Measurements from ENCODE around the gene NUBP1. TPM values are rescaled to one million over a fixed set of nuclear protein-coding genes. Genes with fewer than 3 reads are reported as not detected.

NUBP1 gene
- total RNA-seq, 1 donor from 2014 or later, result 32.9 TPM

GRCh38 chr16:10762336-10763016, 18.8 kb downstream of the NUBP1 start:
- H3K4me3 Mint-ChIP-seq, result no peak overlapping the region
- no peak for DNase-seq (ENCODE audit: low read depth, low spot score)
- no peak overlapping the region for H3K27ac Mint-ChIP-seq (ENCODE audit: unreplicated experiment)
- no peaks in the 10 kb centered on the region for H3K9me3 Mint-ChIP-seq
- H3K27me3 Mint-ChIP-seq (ENCODE audit: low read depth), result no peaks in the 10 kb centered on the region
- peaks cover 31% of the 10 kb centered on the region for H3K36me3 Mint-ChIP-seq (ENCODE audit: low read depth)
- no peak for TF ChIP-seq CTCF (conservative IDR thresholded peaks at IDR 0.05)
- H3K4me1 Mint-ChIP-seq, result no peaks in the 10 kb centered on the region

- H3K4me1 Mint-ChIP-seq, result no peaks in the 10 kb centered on the region
- no peak overlapping the region for H3K27ac Mint-ChIP-seq (ENCODE audit: unreplicated experiment)
- no peak for DNase-seq (ENCODE audit: low read depth, low spot score)
- H3K36me3 Mint-ChIP-seq (ENCODE audit: low read depth), result peaks cover 30% of the 10 kb centered on the region
- H3K4me3 Mint-ChIP-seq, result no peak overlapping the region
- H3K27me3 Mint-ChIP-seq (ENCODE audit: low read depth), result no peaks in the 10 kb centered on the region
- TF ChIP-seq CTCF (conservative IDR thresholded peaks at IDR 0.05), result no peak
- no peaks in the 10 kb centered on the region for H3K9me3 Mint-ChIP-seq
These were observed 19.8 kb downstream of the NUBP1 start for GRCh38 chr16:10763456-10763855.

- H3K4me3 Mint-ChIP-seq, result no peak overlapping the region
- no peaks in the 10 kb centered on the region for H3K27me3 Mint-ChIP-seq (ENCODE audit: low read depth)
- no peak for TF ChIP-seq CTCF (conservative IDR thresholded peaks at IDR 0.05)
- no peaks in the 10 kb centered on the region for H3K9me3 Mint-ChIP-seq
- H3K36me3 Mint-ChIP-seq (ENCODE audit: low read depth), result peaks cover 24% of the 10 kb centered on the region
- H3K27ac Mint-ChIP-seq (ENCODE audit: unreplicated experiment), result no peak overlapping the region
- no peaks in the 10 kb centered on the region for H3K4me1 Mint-ChIP-seq
- no peak for DNase-seq (ENCODE audit: low read depth, low spot score)
These were observed 22.1 kb downstream of the NUBP1 start for GRCh38 chr16:10765772-10766171.

GRCh38 chr16:10767127-10767526, 23.5 kb downstream of the NUBP1 start:
- Mint-ChIP-seq H3K27ac (ENCODE audit: unreplicated experiment) (no peak overlapping the region), H3K36me3 (ENCODE audit: low read depth) (peaks cover 18% of the 10 kb centered on the region), H3K4me3 (no peak overlapping the region), H3K4me1 (no peaks in the 10 kb centered on the region), H3K9me3 (no peaks in the 10 kb centered on the region), H3K27me3 (ENCODE audit: low read depth) (no peaks in the 10 kb centered on the region)
- no peak for TF ChIP-seq CTCF (conservative IDR thresholded peaks at IDR 0.05)
- no peak for DNase-seq (ENCODE audit: low read depth, low spot score)

GRCh38 chr16:10769381-10769780, 25.7 kb downstream of the NUBP1 start:
- peaks cover 7% of the 10 kb centered on the region for H3K36me3 Mint-ChIP-seq (ENCODE audit: low read depth)
- no peak for TF ChIP-seq CTCF (conservative IDR thresholded peaks at IDR 0.05)
- H3K27me3 Mint-ChIP-seq (ENCODE audit: low read depth), result no peaks in the 10 kb centered on the region
- no peak for DNase-seq (ENCODE audit: low read depth, low spot score)
- H3K9me3 Mint-ChIP-seq, result no peaks in the 10 kb centered on the region
- H3K27ac Mint-ChIP-seq (ENCODE audit: unreplicated experiment), result no peak overlapping the region
- no peak overlapping the region for H3K4me3 Mint-ChIP-seq
- H3K4me1 Mint-ChIP-seq, result peaks cover 9% of the 10 kb centered on the region

Measured in neural crest cell (in vitro differentiated cells).